Fibroblast of lung (primary cell): ENCODE data around the gene ZFP91. TPM values are rescaled to one million over a fixed set of nuclear protein-coding genes. Genes with fewer than 3 reads are reported as not detected.

Experiments
- DNase-seq, 2 donors: peaks; one replicate each; pipeline versions ENCODE4 v3.0.0 to v3.0.0-alpha.2; 2010; ENCODE audit warnings: low read depth in 2 of 2
- H2AFZ ChIP-seq: 2 replicates; pipeline ENCODE4 v1.5.1; 2012; ENCODE audit warnings: low read length, control low read depth, inconsistent platforms
- H3K27ac ChIP-seq: 2 replicates; pipeline ENCODE4 v1.5.1; 2011; ENCODE audit warnings: low read length, control low read depth; ENCODE audit not compliant: insufficient read depth
- H3K27me3 ChIP-seq: 2 replicates; pipeline ENCODE4 v1.5.1; 2011; ENCODE audit warnings: mild to moderate bottlenecking, low read length; ENCODE audit not compliant: control insufficient read depth, insufficient read depth
- H3K36me3 ChIP-seq: 2 replicates; pipeline ENCODE4 v1.5.1; 2011; ENCODE audit warnings: low read length; ENCODE audit not compliant: control insufficient read depth, insufficient read depth
- H3K4me1 ChIP-seq: 2 replicates; pipeline ENCODE4 v1.5.1; 2011; ENCODE audit warnings: low read length; ENCODE audit not compliant: control insufficient read depth, insufficient read depth; ENCODE audit errors: extremely low read depth
- H3K4me2 ChIP-seq: 2 replicates; pipeline ENCODE4 v1.5.1; 2011; ENCODE audit warnings: low read length, control low read depth; ENCODE audit not compliant: insufficient read depth; ENCODE audit errors: extremely low read depth
- H3K4me3 ChIP-seq, 4 experiments: fragments of 200-600 bp in 1 of 4; sonication (generic) in 1 of 4; replicated peaks in 1 of 4; 2 replicates each; pipeline ENCODE4 v1.5.1; 2011 to 2016; ENCODE audit warnings: low read length in 4 of 4, low read depth in 3 of 4, mild to moderate bottlenecking in 3 of 4, control low read depth in 2 of 4, inconsistent platforms in 1 of 4, mixed read lengths in 1 of 4; ENCODE audit not compliant: insufficient read depth in 1 of 4; ENCODE audit errors: control extremely low read depth in 1 of 4
- H3K79me2 ChIP-seq: 2 replicates; pipeline ENCODE4 v1.5.1; 2012; ENCODE audit warnings: mild to moderate bottlenecking, low read length, inconsistent platforms; ENCODE audit not compliant: control insufficient read depth, insufficient read depth
- H3K9ac ChIP-seq: 2 replicates; pipeline ENCODE4 v1.5.1; 2011; ENCODE audit warnings: mild to moderate bottlenecking, low read length, control low read depth; ENCODE audit not compliant: insufficient read depth
- H3K9me3 ChIP-seq: 2 replicates; pipeline ENCODE4 v1.5.1; 2012; ENCODE audit warnings: low read depth, low read length; ENCODE audit not compliant: control insufficient read depth, insufficient read depth
- H4K20me1 ChIP-seq: 2 replicates; pipeline ENCODE4 v1.5.1; 2011; ENCODE audit warnings: low read length; ENCODE audit not compliant: control insufficient read depth, insufficient read depth; ENCODE audit errors: extremely low read depth
- CTCF ChIP-seq, 2 donors: IDR thresholded peaks in 1 of 2; conservative IDR thresholded peaks in 1 of 2; 1 replicate in 1 of 2; 2 replicates in 1 of 2; pipeline ENCODE4 v1.5.1; 2011 to 2012; ENCODE audit warnings: low read length in 2 of 2, control low read depth in 1 of 2, inconsistent platforms in 1 of 2, low read depth in 1 of 2, mild to moderate bottlenecking in 1 of 2
- EZH2 ChIP-seq: IDR thresholded peaks from 2 replicates; pipeline ENCODE4 v1.5.1; 2012; ENCODE audit warnings: low read length, control low read depth, mild to moderate bottlenecking; ENCODE audit errors: missing control alignments
- polyA plus RNA-seq, 2 donors: library from polyadenylated mRNA; depleted of rRNA in 1 of 2; stranded (reverse) in 1 of 2; unstranded in 1 of 2; fragments of >200 nt; gene quantifications; 2 replicates each; pipeline ENCODE4 v1.2.1, GENCODE V29; 2011 to 2012; ENCODE audit warnings: missing spikeins in 1 of 2
- total RNA-seq: library from RNA; depleted of rRNA; stranded (reverse); fragments of >200 nt; gene quantifications from 2 replicates; pipeline ENCODE4 v1.2.1, GENCODE V29; 2014

Gene ZFP91
- total and polyA plus RNA-seq, 2 donors (not counting 1 experiment from before 2014, with no cell fraction given) = 50.2 to 56.9 TPM

- Histone ChIP-seq H3K36me3 (no peaks in the 10 kb centered on the region), H4K20me1 (no peaks in the 10 kb centered on the region), H3K9ac (no peak overlapping the region), H2AFZ (no peak overlapping the region), H3K79me2 (no peaks in the 10 kb centered on the region), H3K27me3 (no peaks in the 10 kb centered on the region), H3K4me3 (no peak overlapping the region), H3K9me3 (no peaks in the 10 kb centered on the region), H3K4me1 (peaks cover 19% of the 10 kb centered on the region), H3K27ac (no peak overlapping the region), H3K4me2 (no peak overlapping the region)
- no peak for DNase-seq
- no peak for TF ChIP-seq CTCF (conservative IDR thresholded peaks at IDR 0.05 in 1 of 2, IDR thresholded peaks at IDR 0.05 in 1 of 2; ENCODE audit: low read depth in 1 of 2, low read length in 2 of 2)
- TF ChIP-seq EZH2 = no peak
Measured at GRCh38 chr11:58632510-58632909, 53.6 kb downstream of the ZFP91 start.

- no peak overlapping the region for H3K4me2 ChIP-seq
- H3K27ac ChIP-seq = no peak overlapping the region
- no peak for TF ChIP-seq CTCF (conservative IDR thresholded peaks at IDR 0.05 in 1 of 2, IDR thresholded peaks at IDR 0.05 in 1 of 2; ENCODE audit: low read depth in 1 of 2, low read length in 2 of 2)
- no peak for TF ChIP-seq EZH2
- no peaks in the 10 kb centered on the region for H3K36me3 ChIP-seq
- H2AFZ ChIP-seq = no peak overlapping the region
- no peaks in the 10 kb centered on the region for H4K20me1 ChIP-seq
- H3K4me1 ChIP-seq = no peaks in the 10 kb centered on the region
- no peaks in the 10 kb centered on the region for H3K27me3 ChIP-seq
- no peak overlapping the region for H3K4me3 ChIP-seq
- no peak overlapping the region for H3K9ac ChIP-seq
- no peaks in the 10 kb centered on the region for H3K9me3 ChIP-seq
- no peak for DNase-seq
- H3K79me2 ChIP-seq = no peaks in the 10 kb centered on the region
Measured at GRCh38 chr11:58636587-58636986, 57.7 kb downstream of the ZFP91 start.

- Histone ChIP-seq H3K4me3 (no peak overlapping the region), H3K4me2 (no peak overlapping the region), H2AFZ (no peak overlapping the region), H4K20me1 (no peaks in the 10 kb centered on the region), H3K27me3 (no peaks in the 10 kb centered on the region), H3K4me1 (no peaks in the 10 kb centered on the region), H3K9me3 (no peaks in the 10 kb centered on the region), H3K36me3 (no peaks in the 10 kb centered on the region), H3K79me2 (no peaks in the 10 kb centered on the region), H3K27ac (no peak overlapping the region), H3K9ac (no peak overlapping the region)
- no peak for TF ChIP-seq CTCF (conservative IDR thresholded peaks at IDR 0.05 in 1 of 2, IDR thresholded peaks at IDR 0.05 in 1 of 2; ENCODE audit: low read depth in 1 of 2, low read length in 2 of 2)
- no peak for TF ChIP-seq EZH2
- no peak for DNase-seq
Measured at GRCh38 chr11:58637371-58637770, 58.5 kb downstream of the ZFP91 start.
